Testis (tissue), 3 donors: ENCODE results near the gene PMEPA1. TPM values are rescaled to one million over a fixed set of nuclear protein-coding genes. Genes with fewer than 3 reads are reported as not detected.

Experiments
- DNase-seq: peaks from one replicate; pipeline ENCODE4 v3.0.0-alpha.2; 2019
- H3K27ac ChIP-seq, 2 donors: fragments of 200-600 bp; sonication (generic); one replicate each; pipeline ENCODE4 v1.5.1; 2019
- H3K27me3 ChIP-seq: fragments of 200-600 bp; sonication (generic); one replicate; pipeline ENCODE4 v1.5.1; 2019
- H3K36me3 ChIP-seq: fragments of 200-600 bp; sonication (generic); one replicate; pipeline ENCODE4 v1.5.1; 2017; ENCODE audit warnings: low read depth; ENCODE audit errors: missing control alignments
- H3K4me1 ChIP-seq: fragments of 200-600 bp; sonication (generic); one replicate; pipeline ENCODE4 v1.5.1; 2019
- H3K4me3 ChIP-seq, 2 donors: fragments of 200-600 bp; sonication (generic); one replicate each; pipeline ENCODE4 v1.5.1; 2017 to 2019
- H3K9me3 ChIP-seq: fragments of 200-600 bp; sonication (generic); one replicate; pipeline ENCODE4 v1.5.1; 2017
- POLR2A ChIP-seq: fragments of 450-650 bp; IDR thresholded peaks from one replicate; pipeline ENCODE4 v1.6.1; 2017; ENCODE audit warnings: antibody characterized with exemption, mild to moderate bottlenecking, moderate library complexity
- WGBS, 2 donors: methylation state at CpG; one replicate each; pipeline ENCODE4 v1.1.5; 2018; 5-methylcytosine and 5-hydroxymethylcytosine counted together
- intact Hi-C: fragments of 100-400 bp; cut with DNase I; formaldehyde crosslinking; loops from one replicate; pipeline ENCODE4 v1.15.1; 2023; ENCODE audit warnings: low total_unique reads
- polyA plus RNA-seq: library from polyadenylated mRNA; stranded (reverse); fragments of 350-450 nt; fragmentation: Illumina TruSeq; extraction: RNeasy Lipid Tissue Mini Kit (QIAGEN cat#74804); gene quantifications from one replicate; pipeline ENCODE4 v1.2.3, GENCODE V29; 2014; ENCODE audit warnings: low read depth, low replicate concordance; ENCODE audit not compliant: insufficient read depth
- total RNA-seq, 2 donors: library from RNA; depleted of rRNA; stranded (reverse); fragments of >200 nt; gene quantifications; one replicate each; pipeline ENCODE4 v1.2.3, GENCODE V29; 2016
- TF ChIP-seq, protein P1 (sequence below), 3 experiments: fragments of 450-650 bp in 2 of 3; fragments of 200-600 bp in 1 of 3; sonication (generic) in 1 of 3; IDR thresholded peaks; one replicate each; pipeline ENCODE4 v1.5.1; 2016 to 2019; ENCODE audit warnings: antibody characterized with exemption in 3 of 3, mild to moderate bottlenecking in 2 of 3, moderate library complexity in 1 of 3

Gene PMEPA1
- total and polyA plus RNA-seq, 3 donors from 2014 or later: 8.1 to 16.8 (median 12.1) TPM

DNA sequence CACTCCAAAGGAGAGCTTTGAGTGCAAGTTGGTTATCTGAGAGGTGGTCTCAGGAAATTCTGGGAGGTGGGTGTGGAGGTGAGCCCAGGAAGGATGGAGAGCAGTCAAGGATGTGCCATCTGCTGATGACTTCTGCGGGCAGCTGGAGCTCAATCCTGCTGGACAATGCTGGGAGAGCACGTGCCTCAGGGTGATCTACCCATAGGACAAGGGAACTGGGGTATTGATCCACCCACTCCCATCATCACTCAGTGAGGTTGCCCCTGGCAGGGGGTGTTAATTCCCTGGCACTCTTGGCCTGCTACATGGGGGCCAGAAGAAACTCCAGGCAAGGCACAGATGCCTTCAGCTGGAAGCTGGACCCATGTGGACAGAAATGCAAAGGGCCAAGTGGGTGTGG is 82.5 kb downstream of the PMEPA1 start:
- Histone ChIP-seq H3K27me3 (no peaks in the 10 kb centered on the region), H3K9me3 (no peaks in the 10 kb centered on the region), H3K4me3 (no peak overlapping the region), H3K27ac (peak overlapping the region in 1 of 2 donors; percentile 48), H3K4me1 (peaks cover 5% of the 10 kb centered on the region), H3K36me3 (no peaks in the 10 kb centered on the region)
- 89 to 91% methylated on average over 2 of the region's 2 CpGs for WGBS, 2 donors
- TF ChIP-seq, protein P1, sequence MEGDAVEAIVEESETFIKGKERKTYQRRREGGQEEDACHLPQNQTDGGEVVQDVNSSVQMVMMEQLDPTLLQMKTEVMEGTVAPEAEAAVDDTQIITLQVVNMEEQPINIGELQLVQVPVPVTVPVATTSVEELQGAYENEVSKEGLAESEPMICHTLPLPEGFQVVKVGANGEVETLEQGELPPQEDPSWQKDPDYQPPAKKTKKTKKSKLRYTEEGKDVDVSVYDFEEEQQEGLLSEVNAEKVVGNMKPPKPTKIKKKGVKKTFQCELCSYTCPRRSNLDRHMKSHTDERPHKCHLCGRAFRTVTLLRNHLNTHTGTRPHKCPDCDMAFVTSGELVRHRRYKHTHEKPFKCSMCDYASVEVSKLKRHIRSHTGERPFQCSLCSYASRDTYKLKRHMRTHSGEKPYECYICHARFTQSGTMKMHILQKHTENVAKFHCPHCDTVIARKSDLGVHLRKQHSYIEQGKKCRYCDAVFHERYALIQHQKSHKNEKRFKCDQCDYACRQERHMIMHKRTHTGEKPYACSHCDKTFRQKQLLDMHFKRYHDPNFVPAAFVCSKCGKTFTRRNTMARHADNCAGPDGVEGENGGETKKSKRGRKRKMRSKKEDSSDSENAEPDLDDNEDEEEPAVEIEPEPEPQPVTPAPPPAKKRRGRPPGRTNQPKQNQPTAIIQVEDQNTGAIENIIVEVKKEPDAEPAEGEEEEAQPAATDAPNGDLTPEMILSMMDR (IDR thresholded peaks at IDR 0.05): no peak
- no peak for DNase-seq
- intact Hi-C loops: no loop called here

DNA sequence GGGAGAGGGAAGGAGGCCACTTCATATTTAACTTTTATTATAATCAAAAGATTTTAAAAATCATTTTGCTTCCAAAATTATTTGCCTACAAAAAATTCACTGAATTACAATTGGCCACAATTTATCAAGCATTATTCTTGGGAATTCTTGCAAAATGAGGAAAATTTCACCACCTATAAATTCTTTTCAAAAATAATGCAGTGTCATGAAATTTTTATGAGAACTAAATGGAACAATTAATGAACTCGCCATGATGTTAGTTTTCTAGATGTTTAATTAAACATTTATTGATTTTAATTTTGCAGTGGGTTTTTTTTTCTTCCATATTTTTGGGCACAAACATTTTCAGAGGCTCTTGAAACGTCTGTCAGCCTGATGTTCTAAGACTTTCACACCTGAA is 83.8 kb downstream of the PMEPA1 start:
- no peaks in the 10 kb centered on the region for H3K9me3 ChIP-seq
- TF ChIP-seq, protein P1 (IDR thresholded peaks at IDR 0.05): no peak
- TF ChIP-seq POLR2A: no peak
- H3K4me3 ChIP-seq: no peak overlapping the region
- 89 to 93% methylated on average over 2 of the region's 2 CpGs for WGBS, 2 donors
- H3K4me1 ChIP-seq: peaks cover 5% of the 10 kb centered on the region
- intact Hi-C loops: no loop called here
- H3K27me3 ChIP-seq: no peaks in the 10 kb centered on the region
- H3K27ac ChIP-seq: no peak overlapping the region
- no peaks in the 10 kb centered on the region for H3K36me3 ChIP-seq
- DNase-seq: no peak

DNA sequence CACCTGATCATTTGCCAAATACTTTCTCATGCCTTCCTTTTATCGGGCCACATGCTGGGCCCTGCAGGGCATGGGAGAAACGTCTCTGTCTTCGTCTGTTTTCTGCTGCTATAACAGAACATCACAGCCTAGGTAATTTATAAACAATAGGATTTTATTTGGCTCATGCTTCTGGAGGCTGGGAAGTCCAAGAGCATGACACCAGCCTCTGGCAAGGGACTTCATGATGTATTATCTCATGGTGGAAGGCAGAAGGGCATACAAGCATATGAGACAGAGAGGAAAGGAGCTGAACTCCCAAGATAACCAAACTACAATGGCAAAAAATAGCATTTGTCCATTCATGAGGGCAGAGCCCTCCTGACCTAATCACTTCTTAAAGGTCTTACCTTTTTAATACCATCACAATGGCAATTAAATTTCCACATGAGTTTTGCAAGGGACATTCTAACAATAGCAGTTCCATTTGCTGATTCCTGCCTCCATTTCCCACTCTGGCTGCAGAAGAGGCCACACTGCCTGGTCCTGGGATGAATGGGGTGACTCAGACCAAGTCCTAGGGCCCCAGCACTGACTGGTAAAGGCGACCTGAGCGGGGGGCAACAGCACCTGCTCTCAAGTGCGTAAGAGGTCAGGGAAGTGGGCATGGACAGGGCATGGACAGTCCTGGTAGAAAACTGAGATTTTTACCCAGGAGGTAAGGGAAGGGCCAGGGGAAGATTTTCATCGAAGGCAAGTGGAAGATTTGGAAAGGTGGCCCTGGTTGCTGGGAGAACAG is 84.4 kb downstream of the PMEPA1 start:
- no peak for TF ChIP-seq POLR2A
- TF ChIP-seq, protein P1 (IDR thresholded peaks at IDR 0.05): no peak
- 92 to 97% methylated on average over 7 of the region's 7 CpGs for WGBS, 2 donors

DNA sequence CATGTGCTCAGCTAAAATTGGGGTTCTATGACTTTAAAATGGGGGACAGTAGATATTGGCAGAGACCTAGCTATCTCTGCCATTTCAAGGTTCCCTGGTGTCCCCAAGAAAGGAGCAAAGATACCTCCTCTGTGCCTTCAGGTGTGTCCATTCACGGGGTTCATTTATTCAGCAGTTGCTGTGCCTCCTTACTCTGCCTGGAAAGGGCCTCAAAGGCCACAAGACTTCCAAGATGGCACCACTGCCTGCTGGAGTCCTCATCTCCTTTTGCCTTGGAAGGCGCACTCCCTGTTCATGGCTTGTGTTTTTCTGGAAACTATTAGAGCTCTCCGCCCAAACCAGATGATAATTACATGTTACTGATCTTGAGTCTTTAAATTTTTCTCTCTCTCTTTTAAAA is 85.7 kb downstream of the PMEPA1 start:
- intact Hi-C loops: no loop called here
- no peak overlapping the region for H3K27ac ChIP-seq
- no peaks in the 10 kb centered on the region for H3K36me3 ChIP-seq
- H3K4me3 ChIP-seq: no peak overlapping the region
- H3K9me3 ChIP-seq: no peaks in the 10 kb centered on the region
- TF ChIP-seq, protein P1 (IDR thresholded peaks at IDR 0.05): no peak
- TF ChIP-seq POLR2A: no peak
- peaks cover 5% of the 10 kb centered on the region for H3K4me1 ChIP-seq
- WGBS, 2 donors: 78 to 94% methylated on average over 3 of the region's 3 CpGs
- no peaks in the 10 kb centered on the region for H3K27me3 ChIP-seq
- DNase-seq: no peak

More for the DNA sequence above, 84.4 kb downstream of the PMEPA1 start:
- Histone ChIP-seq H3K27ac (no peak overlapping the region), H3K9me3 (no peaks in the 10 kb centered on the region), H3K4me3 (no peak overlapping the region), H3K36me3 (no peaks in the 10 kb centered on the region), H3K4me1 (peaks cover 5% of the 10 kb centered on the region), H3K27me3 (no peaks in the 10 kb centered on the region)
- intact Hi-C loops: no loop called here
- DNase-seq: no peak
